ENCODE measurements around the gene DOP1A. TPM values are rescaled to one million over a fixed set of nuclear protein-coding genes. Genes with fewer than 3 reads are reported as not detected.

Gene DOP1A
- total RNA-seq, 1 donor from 2014 or later, result 20.0 TPM

GRCh38 chr6:83125425-83125824 is 58.0 kb downstream of the DOP1A start:
- DNase-seq (ENCODE audit: low spot score), result no peak
- no peaks in the 10 kb centered on the region for H3K4me1 Mint-ChIP-seq (ENCODE audit: unreplicated experiment)

GRCh38 chr6:83126223-83126622 is 58.8 kb downstream of the DOP1A start:
- Mint-ChIP-seq H3K4me1 (ENCODE audit: unreplicated experiment) (no peaks in the 10 kb centered on the region), H3K4me3 (ENCODE audit: unreplicated experiment) (no peak overlapping the region), H3K36me3 (ENCODE audit: low read depth, unreplicated experiment) (peaks cover 12% of the 10 kb centered on the region), H3K27me3 (ENCODE audit: unreplicated experiment) (no peaks in the 10 kb centered on the region), H3K27ac (ENCODE audit: unreplicated experiment) (no peak overlapping the region), H3K9me3 (ENCODE audit: unreplicated experiment) (no peaks in the 10 kb centered on the region)
- TF ChIP-seq CTCF (IDR thresholded peaks at IDR 0.05; ENCODE audit: unreplicated experiment), result no peak
- no peak for DNase-seq (ENCODE audit: low spot score)

More at GRCh38 chr6:83125425-83125824, 58.0 kb downstream of the DOP1A start:
- Mint-ChIP-seq H3K27me3 (ENCODE audit: unreplicated experiment) (no peaks in the 10 kb centered on the region), H3K4me3 (ENCODE audit: unreplicated experiment) (no peak overlapping the region), H3K27ac (ENCODE audit: unreplicated experiment) (no peak overlapping the region), H3K9me3 (ENCODE audit: unreplicated experiment) (no peaks in the 10 kb centered on the region), H3K36me3 (ENCODE audit: low read depth, unreplicated experiment) (peaks cover 12% of the 10 kb centered on the region)
- TF ChIP-seq CTCF (IDR thresholded peaks at IDR 0.05; ENCODE audit: unreplicated experiment), result no peak

- Mint-ChIP-seq H3K27ac (ENCODE audit: unreplicated experiment) (no peak overlapping the region), H3K9me3 (ENCODE audit: unreplicated experiment) (no peaks in the 10 kb centered on the region), H3K27me3 (ENCODE audit: unreplicated experiment) (no peaks in the 10 kb centered on the region), H3K36me3 (ENCODE audit: low read depth, unreplicated experiment) (peaks cover 12% of the 10 kb centered on the region), H3K4me3 (ENCODE audit: unreplicated experiment) (no peak overlapping the region), H3K4me1 (ENCODE audit: unreplicated experiment) (no peaks in the 10 kb centered on the region)
- DNase-seq (ENCODE audit: low spot score), result no peak
- no peak for TF ChIP-seq CTCF (IDR thresholded peaks at IDR 0.05; ENCODE audit: unreplicated experiment)
Measured at GRCh38 chr6:83126807-83127206, 59.3 kb downstream of the DOP1A start.

- no peak for TF ChIP-seq CTCF (IDR thresholded peaks at IDR 0.05; ENCODE audit: unreplicated experiment)
- Mint-ChIP-seq H3K27me3 (ENCODE audit: unreplicated experiment) (no peaks in the 10 kb centered on the region), H3K4me3 (ENCODE audit: unreplicated experiment) (no peak overlapping the region), H3K9me3 (ENCODE audit: unreplicated experiment) (no peaks in the 10 kb centered on the region), H3K36me3 (ENCODE audit: low read depth, unreplicated experiment) (peaks cover 12% of the 10 kb centered on the region), H3K27ac (ENCODE audit: unreplicated experiment) (no peak overlapping the region), H3K4me1 (ENCODE audit: unreplicated experiment) (no peaks in the 10 kb centered on the region)
- no peak for DNase-seq (ENCODE audit: low spot score)
Measured at GRCh38 chr6:83127258-83127657, 59.8 kb downstream of the DOP1A start.

- Mint-ChIP-seq H3K9me3 (ENCODE audit: unreplicated experiment) (no peaks in the 10 kb centered on the region), H3K27ac (ENCODE audit: unreplicated experiment) (no peak overlapping the region), H3K36me3 (ENCODE audit: low read depth, unreplicated experiment) (peaks cover 12% of the 10 kb centered on the region), H3K4me3 (ENCODE audit: unreplicated experiment) (no peak overlapping the region), H3K4me1 (ENCODE audit: unreplicated experiment) (no peaks in the 10 kb centered on the region), H3K27me3 (ENCODE audit: unreplicated experiment) (no peaks in the 10 kb centered on the region)
- no peak for DNase-seq (ENCODE audit: low spot score)
- no peak for TF ChIP-seq CTCF (IDR thresholded peaks at IDR 0.05; ENCODE audit: unreplicated experiment)
Measured at GRCh38 chr6:83127976-83128375, 60.5 kb downstream of the DOP1A start.
